Neural crest cell (in vitro differentiated cells): ENCODE measurements around the gene PHF2. TPM values are rescaled to one million over a fixed set of nuclear protein-coding genes. Genes with fewer than 3 reads are reported as not detected.

Experiments used
- DNase-seq: peaks from one replicate; pipeline ENCODE4 v3.0.0; 2021; ENCODE audit warnings: low read depth, mixed read lengths, low spot score
- H3K27ac Mint-ChIP-seq: one replicate; pipeline ENCODE4 v1.8.0; 2021; ENCODE audit warnings: mild to moderate bottlenecking, mixed read lengths; ENCODE audit not compliant: unreplicated experiment
- H3K27me3 Mint-ChIP-seq: 2 replicates; pipeline ENCODE4 v1.8.0; 2021; ENCODE audit warnings: low read depth, mild to moderate bottlenecking, mixed read lengths
- H3K36me3 Mint-ChIP-seq: 2 replicates; pipeline ENCODE4 v1.8.0; 2021; ENCODE audit warnings: low read depth, mild to moderate bottlenecking, mixed read lengths
- H3K4me1 Mint-ChIP-seq: 2 replicates; pipeline ENCODE4 v1.8.0; 2021; ENCODE audit warnings: mixed read lengths
- H3K4me3 Mint-ChIP-seq: one replicate; pipeline ENCODE4 v1.8.0; 2021; ENCODE audit warnings: mild to moderate bottlenecking, mixed read lengths
- H3K9me3 Mint-ChIP-seq: 2 replicates; pipeline ENCODE4 v1.8.0; 2021; ENCODE audit warnings: mixed read lengths
- CTCF ChIP-seq: fragments of 200-600 bp; sonication (generic); conservative IDR thresholded peaks from 2 replicates; pipeline ENCODE4 v1.5.0; 2021; ENCODE audit warnings: antibody characterized with exemption, mild to moderate bottlenecking
- total RNA-seq: library from RNA; stranded (reverse); gene quantifications from 2 replicates; pipeline ENCODE4 v1.2.1, GENCODE V29; 2021

The PHF2 gene
- total RNA-seq, 1 donor from 2014 or later = 34.4 TPM

DNA sequence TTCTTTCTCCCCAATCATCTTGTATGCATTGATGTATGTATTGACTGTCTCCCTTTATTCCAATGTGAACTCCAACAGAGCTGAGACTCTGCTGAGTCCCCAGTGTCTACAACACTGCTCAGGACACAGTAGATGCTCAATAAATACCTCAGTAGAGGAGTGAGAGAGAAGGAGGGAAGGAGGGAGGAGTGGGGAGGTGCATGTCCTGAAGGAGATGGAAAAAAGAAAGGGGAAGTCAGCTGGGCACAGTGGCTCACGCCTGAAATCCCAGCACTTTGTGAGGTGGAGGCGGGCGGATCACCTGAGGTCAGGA lies 2.9 kb upstream of the PHF2 start:
- H3K4me3 Mint-ChIP-seq = peak overlapping the region; percentile 85
- peaks cover 25% of the 10 kb centered on the region for H3K4me1 Mint-ChIP-seq
- H3K9me3 Mint-ChIP-seq = peaks cover 8% of the 10 kb centered on the region
- TF ChIP-seq CTCF = no peak
- peaks cover 16% of the 10 kb centered on the region for H3K36me3 Mint-ChIP-seq
- no peaks in the 10 kb centered on the region for H3K27me3 Mint-ChIP-seq
- no peak overlapping the region for H3K27ac Mint-ChIP-seq
- no peak for DNase-seq

GRCh38 chr9:93574091-93574899 lies 2.1 kb upstream of the PHF2 start:
- peak overlapping the region; percentile 89 for H3K4me3 Mint-ChIP-seq
- no peaks in the 10 kb centered on the region for H3K27me3 Mint-ChIP-seq
- peaks cover 8% of the 10 kb centered on the region for H3K9me3 Mint-ChIP-seq
- H3K27ac Mint-ChIP-seq = no peak overlapping the region
- DNase-seq = no peak
- peaks cover 16% of the 10 kb centered on the region for H3K36me3 Mint-ChIP-seq
- peaks cover 33% of the 10 kb centered on the region for H3K4me1 Mint-ChIP-seq
- no peak for TF ChIP-seq CTCF

- H3K27ac Mint-ChIP-seq = peak overlapping the region; percentile 36
- DNase-seq = no peak
- peaks cover 14% of the 10 kb centered on the region for H3K36me3 Mint-ChIP-seq
These were observed 1.2 kb upstream of the PHF2 start for GRCh38 chr9:93574900-93575795.

GRCh38 chr9:93575796-93576257 lies 557 bp upstream of the PHF2 start:
- H3K4me1 Mint-ChIP-seq = peaks cover 49% of the 10 kb centered on the region

More at GRCh38 chr9:93574900-93575795, 1.2 kb upstream of the PHF2 start:
- Mint-ChIP-seq H3K4me3 (peak overlapping the region; percentile 89), H3K4me1 (peaks cover 42% of the 10 kb centered on the region), H3K9me3 (peaks cover 8% of the 10 kb centered on the region), H3K27me3 (no peaks in the 10 kb centered on the region)
- no peak for TF ChIP-seq CTCF

More at GRCh38 chr9:93575796-93576257, 557 bp upstream of the PHF2 start:
- H3K9me3 Mint-ChIP-seq = peaks cover 6% of the 10 kb centered on the region
- H3K27ac Mint-ChIP-seq = peak overlapping the region; percentile 95
- H3K27me3 Mint-ChIP-seq = no peaks in the 10 kb centered on the region
- peak overlapping the region; percentile 89 for H3K4me3 Mint-ChIP-seq
- TF ChIP-seq CTCF = no peak
- DNase-seq = no peak
- H3K36me3 Mint-ChIP-seq = peaks cover 9% of the 10 kb centered on the region
